DND-41 (cell line): ENCODE data around the gene PTPRZ1.

Experiments
- CTCF ChIP-seq: IDR thresholded peaks from 2 replicates; pipeline ENCODE4 v1.5.1; 2012; ENCODE audit warnings: borderline replicate concordance, low read length, moderate library complexity, mild to moderate bottlenecking; ENCODE audit not compliant: poor library complexity, severe bottlenecking; ENCODE audit errors: extremely low read depth
- EZH2 ChIP-seq: IDR thresholded peaks from 3 replicates; pipeline ENCODE4 v1.6.1; 2012; ENCODE audit warnings: borderline replicate concordance, low read depth, mild to moderate bottlenecking, moderate library complexity, low read length, inconsistent platforms; ENCODE audit not compliant: severe bottlenecking

GRCh38 chr7:122035876-122036275, 162.9 kb downstream of the PTPRZ1 start:
- TF ChIP-seq CTCF = no peak
- no peak for TF ChIP-seq EZH2
